Panc1 (cell line): ENCODE measurements around the gene EML5.

Source experiments
- CTCF ChIP-seq: fragments of 450-650 bp; IDR thresholded peaks from 2 replicates; pipeline ENCODE4 v1.5.1; 2017; ENCODE audit warnings: mild to moderate bottlenecking
- POLR2AphosphoS5 ChIP-seq: IDR thresholded peaks from 2 replicates; pipeline ENCODE4 v1.6.1; 2012; ENCODE audit warnings: mild to moderate bottlenecking, low read depth, low read length, moderate library complexity
- REST ChIP-seq, 2 experiments: IDR thresholded peaks; 2 replicates each; pipeline ENCODE4 v1.6.1; 2011 to 2012; ENCODE audit warnings: low read depth in 2 of 2, control low read depth in 1 of 2, low read length in 1 of 2, mild to moderate bottlenecking in 1 of 2, moderate library complexity in 1 of 2; ENCODE audit not compliant: insufficient read depth in 1 of 2

- TF ChIP-seq CTCF, result no peak
- no peak for TF ChIP-seq REST (IDR thresholded peaks at IDR 0.05; ENCODE audit: insufficient read depth in 1 of 2, low read depth in 2 of 2, low read length in 1 of 2)
- TF ChIP-seq POLR2AphosphoS5, result no peak
These were observed 230.3 kb downstream of the EML5 start for GRCh38 chr14:88562532-88562830.
